AG04449 (cell line): ENCODE results near the gene MDM2.
"Not testable (repeated sequence)": the region's sequence is repeated elsewhere in the genome, so short reads cannot be mapped to it uniquely, and the experiment has no call there.

Experiments used
- CTCF ChIA-PET: fragments of 350-600 bp; formaldehyde crosslinking; extraction: SDS; loops from one replicate; lab custom pipeline; 2021; ENCODE audit warnings: antibody characterized with exemption; lab: Yijun Ruan, JAX
- POLR2A ChIA-PET: fragments of 400-600, 350-600 bp; formaldehyde crosslinking; extraction: SDS; loops from one replicate; lab custom pipeline; 2020; ENCODE audit warnings: antibody characterized with exemption, inconsistent platforms; lab: Yijun Ruan, JAX
- DNase-seq: peaks from one replicate; pipeline ENCODE4 v3.0.0-alpha.2; 2010; ENCODE audit warnings: low read depth, low spot score
- H3K4me3 ChIP-seq: 2 replicates; pipeline ENCODE4 v1.5.1; 2011; ENCODE audit warnings: low read depth, mild to moderate bottlenecking, control low read depth, low read length
- CTCF ChIP-seq: IDR thresholded peaks from one replicate; pipeline ENCODE4 v1.5.1; 2011; ENCODE audit warnings: mild to moderate bottlenecking, moderate library complexity, low read length, control low read depth, inconsistent platforms; ENCODE audit not compliant: insufficient read depth; ENCODE audit errors: missing control alignments

Gene MDM2

GRCh38 chr12:68855111-68855510 is 47.1 kb downstream of the MDM2 start:
- ChIA-PET CTCF (interaction anchor here (1.5 to 2.2 kb wide), 3 partner anchors 11 to 301 kb away, joined by 3 to 13 read pairs (median 8); no protein-coding TSS in a partner anchor), POLR2A (no interaction called here)
- H3K4me3 ChIP-seq, result no peak overlapping the region
- no peak for TF ChIP-seq CTCF
- no peak for DNase-seq

- DNase-seq, result no peak
- no peak for TF ChIP-seq CTCF
- ChIA-PET POLR2A (no interaction called here), CTCF (interaction anchor here (2.1 kb wide), 1 partner anchor 215 kb away, joined by 13 read pairs; no protein-coding TSS in a partner anchor)
- H3K4me3 ChIP-seq, result no peak overlapping the region
These were observed 47.8 kb downstream of the MDM2 start for GRCh38 chr12:68855771-68856170.

GRCh38 chr12:68856510-68856909 is 48.5 kb downstream of the MDM2 start:
- ChIA-PET CTCF (no interaction called here), POLR2A (no interaction called here)
- DNase-seq, result no peak
- H3K4me3 ChIP-seq, result no peak overlapping the region
- TF ChIP-seq CTCF, result no peak

- no peak for DNase-seq
- TF ChIP-seq CTCF, result no peak
- no peak overlapping the region for H3K4me3 ChIP-seq
- CTCF ChIA-PET, result interaction anchor here (0.9 to 5.0 kb wide), 10 partner anchors 15 to 393 kb away, joined by 3 to 62 read pairs (median 4); no protein-coding TSS in a partner anchor
- POLR2A ChIA-PET, result no interaction called here
These were observed 53.9 kb downstream of the MDM2 start for GRCh38 chr12:68861890-68862289.

DNA sequence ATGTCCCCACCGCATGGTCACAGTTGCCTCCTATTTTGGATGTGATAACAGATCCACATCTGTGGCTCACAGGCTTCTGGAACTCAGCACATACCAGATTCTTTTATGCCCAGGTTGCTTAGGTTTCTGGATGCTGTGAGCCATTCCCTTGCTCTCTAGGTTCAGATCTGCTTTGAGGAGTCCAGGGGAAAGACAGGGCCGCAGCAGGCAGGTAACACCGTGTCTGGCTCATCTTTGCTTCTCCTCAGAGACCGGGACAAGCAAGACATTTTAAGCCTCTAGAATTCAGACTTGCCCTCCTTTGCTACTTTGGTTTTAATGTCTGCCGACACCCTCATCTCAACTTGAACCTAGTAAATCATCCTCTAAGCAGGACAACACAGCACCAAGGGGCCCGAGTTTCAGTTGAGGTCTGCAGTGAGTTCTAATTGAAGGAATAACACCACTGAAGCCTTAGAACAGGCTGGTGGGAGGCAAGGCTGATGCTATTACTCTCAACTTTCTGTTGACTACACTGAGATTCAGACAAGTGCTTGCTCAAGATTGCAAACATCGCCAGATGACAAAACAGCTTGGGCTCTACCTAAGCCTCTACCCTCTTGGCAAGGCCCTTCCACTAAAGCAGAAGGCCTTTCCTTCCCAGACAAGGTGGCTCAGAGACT is 55.3 kb downstream of the MDM2 start:
- POLR2A ChIA-PET, result no interaction called here
- CTCF ChIA-PET, result interaction anchor here (0.9 to 5.0 kb wide), 11 partner anchors 13 to 391 kb away, joined by 3 to 62 read pairs (median 4); no protein-coding TSS in a partner anchor
- no peak for DNase-seq
- no peak for TF ChIP-seq CTCF
- H3K4me3 ChIP-seq, result no peak overlapping the region

DNA sequence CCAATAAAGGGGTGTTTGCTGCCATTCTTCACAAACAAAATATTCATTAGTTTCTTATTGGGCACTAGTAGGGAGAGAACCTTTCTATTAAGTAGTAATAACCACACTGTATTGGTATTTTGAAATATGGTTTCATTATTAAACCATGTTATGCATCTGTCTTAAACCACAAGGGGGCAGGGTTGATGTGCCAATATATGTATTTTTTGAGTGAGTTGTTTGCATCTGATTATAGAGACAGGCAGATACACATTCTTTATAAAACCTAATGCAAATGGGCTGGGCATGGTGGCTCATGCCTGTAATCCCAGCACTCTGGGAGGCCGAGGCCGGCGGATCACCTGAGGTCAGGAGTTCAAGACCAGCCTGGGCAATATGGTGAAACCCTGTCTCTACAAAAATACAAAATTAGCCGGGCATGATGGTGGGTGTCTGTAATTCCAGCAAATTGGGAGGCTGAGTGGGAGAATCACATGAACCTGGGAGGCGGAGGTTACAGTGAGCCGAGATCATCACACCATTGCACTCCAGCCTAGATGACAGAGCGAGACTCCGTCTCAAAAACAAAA is 56.0 kb downstream of the MDM2 start:
- peak; percentile 43 for TF ChIP-seq CTCF
- H3K4me3 ChIP-seq, POLR2A ChIA-PET, DNase-seq: not testable (repeated sequence)
- CTCF ChIA-PET, result interaction anchor here (0.7 to 5.0 kb wide), 8 partner anchors 13 to 287 kb away, joined by 3 to 62 read pairs (median 3); no protein-coding TSS in a partner anchor
